Esophagus squamous epithelium (tissue), 4 donors: ENCODE data around the gene LNPEP.
A peak's percentile ranks its signal among the peaks of the same experiment; 100 is the strongest.

Source experiments
- CTCF ChIP-seq, 6 experiments: fragments of 450-650 bp in 4 of 6; fragments of 200-600 bp in 2 of 6; sonication (generic) in 2 of 6; IDR thresholded peaks; one replicate each; pipeline ENCODE4 v1.5.1; 2016 to 2019; ENCODE audit warnings: antibody characterized with exemption in 6 of 6, mild to moderate bottlenecking in 4 of 6, moderate library complexity in 4 of 6
- POLR2A ChIP-seq, 4 donors: fragments of 450-650 bp; IDR thresholded peaks; one replicate each; pipeline ENCODE4 v1.6.1; 2017; ENCODE audit warnings: antibody characterized with exemption in 4 of 4, mild to moderate bottlenecking in 4 of 4, moderate library complexity in 3 of 4

GRCh38 chr5:96934708-96935558 lies 947 bp upstream of the LNPEP start:
- TF ChIP-seq CTCF (IDR thresholded peaks at IDR 0.05) (peak in 3 of 6 experiments; percentile 6 to 44 (median 37)), POLR2A (IDR thresholded peaks at IDR 0.05) (peak in 2 of 4 donors; percentile 32 to 78)
